Nephron progenitor cell (in vitro differentiated cells): ENCODE data around the gene LRFN2.

Experiments used
- DNase-seq: peaks from one replicate; pipeline ENCODE4 v3.0.0; 2021
- H3K27ac Mint-ChIP-seq: 2 replicates; pipeline ENCODE4 v1.8.0; 2021; ENCODE audit warnings: mild to moderate bottlenecking, moderate library complexity, mixed read lengths
- H3K27me3 Mint-ChIP-seq: 2 replicates; pipeline ENCODE4 v1.8.0; 2021; ENCODE audit warnings: mild to moderate bottlenecking, low read depth, mixed read lengths; ENCODE audit not compliant: poor library complexity
- H3K36me3 Mint-ChIP-seq: 2 replicates; pipeline ENCODE4 v1.8.0; 2021; ENCODE audit warnings: low read depth, mixed read lengths
- H3K4me1 Mint-ChIP-seq: 2 replicates; pipeline ENCODE4 v1.8.0; 2021; ENCODE audit warnings: mixed read lengths
- H3K4me3 Mint-ChIP-seq: 2 replicates; pipeline ENCODE4 v1.8.0; 2021; ENCODE audit warnings: mild to moderate bottlenecking, moderate library complexity, mixed read lengths
- H3K9me3 Mint-ChIP-seq: 2 replicates; pipeline ENCODE4 v1.8.0; 2021; ENCODE audit warnings: mild to moderate bottlenecking, moderate library complexity, mixed read lengths
- CTCF ChIP-seq: fragments of 200-600 bp; sonication (generic); IDR thresholded peaks from 2 replicates; pipeline ENCODE4 v1.5.0; 2021; ENCODE audit warnings: antibody characterized with exemption

The LRFN2 gene

DNA sequence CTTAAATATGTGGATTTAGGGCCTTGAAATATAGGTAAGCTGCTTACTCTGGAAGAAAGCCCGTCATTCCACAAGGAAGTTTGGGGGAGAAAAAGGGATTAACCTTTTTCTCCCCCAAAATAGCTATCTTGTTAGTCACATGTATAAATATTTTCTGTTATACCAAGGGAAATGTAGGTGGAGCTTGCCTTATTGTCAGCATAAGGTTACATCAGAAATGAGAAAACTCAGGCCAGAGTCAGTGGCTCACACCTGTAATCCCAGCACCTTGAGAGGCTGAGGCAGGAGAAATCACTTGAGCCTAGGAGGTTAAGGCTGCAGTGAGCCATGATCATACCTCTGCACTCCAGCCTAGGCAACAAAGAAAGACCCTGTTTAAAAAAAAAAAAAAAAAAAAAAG lies 129.9 kb downstream of the LRFN2 start:
- no peaks in the 10 kb centered on the region for H3K9me3 Mint-ChIP-seq
- H3K27ac Mint-ChIP-seq = no peak overlapping the region
- peaks cover 16% of the 10 kb centered on the region for H3K27me3 Mint-ChIP-seq
- no peak overlapping the region for H3K4me3 Mint-ChIP-seq
- H3K36me3 Mint-ChIP-seq = no peaks in the 10 kb centered on the region
- DNase-seq = no peak
- no peak for TF ChIP-seq CTCF
- H3K4me1 Mint-ChIP-seq = no peaks in the 10 kb centered on the region

GRCh38 chr6:40456390-40457013 lies 130.7 kb downstream of the LRFN2 start:
- Mint-ChIP-seq H3K36me3 (no peaks in the 10 kb centered on the region), H3K4me1 (no peaks in the 10 kb centered on the region), H3K27ac (no peak overlapping the region), H3K27me3 (peaks cover 19% of the 10 kb centered on the region), H3K9me3 (no peaks in the 10 kb centered on the region), H3K4me3 (no peak overlapping the region)
- DNase-seq = no peak
- TF ChIP-seq CTCF = no peak

GRCh38 chr6:40455686-40456389 lies 131.3 kb downstream of the LRFN2 start:
- no peak for DNase-seq
- no peaks in the 10 kb centered on the region for H3K36me3 Mint-ChIP-seq
- peaks cover 19% of the 10 kb centered on the region for H3K27me3 Mint-ChIP-seq
- H3K4me1 Mint-ChIP-seq = no peaks in the 10 kb centered on the region
- H3K4me3 Mint-ChIP-seq = no peak overlapping the region
- no peaks in the 10 kb centered on the region for H3K9me3 Mint-ChIP-seq
- H3K27ac Mint-ChIP-seq = no peak overlapping the region
- no peak for TF ChIP-seq CTCF

- TF ChIP-seq CTCF = no peak
- Mint-ChIP-seq H3K27ac (no peak overlapping the region), H3K27me3 (peaks cover 18% of the 10 kb centered on the region), H3K4me1 (no peaks in the 10 kb centered on the region), H3K36me3 (no peaks in the 10 kb centered on the region), H3K9me3 (no peaks in the 10 kb centered on the region), H3K4me3 (no peak overlapping the region)
- DNase-seq = no peak
These were observed 136.7 kb downstream of the LRFN2 start for GRCh38 chr6:40450483-40450882.

GRCh38 chr6:40444811-40445210 lies 142.4 kb downstream of the LRFN2 start:
- Mint-ChIP-seq H3K27me3 (peaks cover 6% of the 10 kb centered on the region), H3K36me3 (no peaks in the 10 kb centered on the region), H3K9me3 (no peaks in the 10 kb centered on the region), H3K4me3 (no peak overlapping the region), H3K4me1 (peaks cover 27% of the 10 kb centered on the region), H3K27ac (no peak overlapping the region)
- TF ChIP-seq CTCF = no peak
- DNase-seq = no peak

DNA sequence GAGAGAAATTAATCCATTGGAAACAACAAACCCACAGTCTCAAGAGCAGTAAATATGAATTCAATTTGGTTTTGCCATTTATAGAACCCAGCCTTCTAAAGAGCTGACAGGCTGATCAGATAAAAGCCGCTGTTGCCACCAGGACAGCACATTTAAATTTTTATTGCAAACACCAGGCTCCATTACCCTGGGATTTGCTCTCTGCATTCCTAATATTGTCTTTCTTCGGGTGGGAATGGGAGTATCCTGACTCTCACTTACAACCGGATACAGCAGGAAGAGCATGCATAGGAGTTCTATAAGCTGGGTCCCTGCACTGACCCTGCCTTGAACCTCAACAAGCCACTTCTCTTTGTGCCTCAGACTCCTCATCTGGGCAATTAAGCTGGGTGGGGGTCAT lies 142.9 kb downstream of the LRFN2 start:
- no peak for DNase-seq
- Mint-ChIP-seq H3K4me1 (peaks cover 31% of the 10 kb centered on the region), H3K9me3 (no peaks in the 10 kb centered on the region), H3K27ac (no peak overlapping the region), H3K36me3 (no peaks in the 10 kb centered on the region), H3K4me3 (no peak overlapping the region), H3K27me3 (peaks cover 6% of the 10 kb centered on the region)
- TF ChIP-seq CTCF = no peak
